GM21360 (cell line): ENCODE results near the gene HPS4.

Experiments
- ATAC-seq: cut with Tn5 transposase; IDR thresholded peaks from one replicate; pipeline ENCODE4 v1.9.1; 2021; ENCODE audit warnings: mild to moderate bottlenecking, moderate library complexity; ENCODE audit not compliant: unreplicated experiment

The HPS4 gene

GRCh38 chr22:26470807-26471206 is 12.8 kb downstream of the HPS4 start:
- ATAC-seq, result no peak

GRCh38 chr22:26466196-26466595 is 17.4 kb downstream of the HPS4 start:
- ATAC-seq, result no peak

DNA sequence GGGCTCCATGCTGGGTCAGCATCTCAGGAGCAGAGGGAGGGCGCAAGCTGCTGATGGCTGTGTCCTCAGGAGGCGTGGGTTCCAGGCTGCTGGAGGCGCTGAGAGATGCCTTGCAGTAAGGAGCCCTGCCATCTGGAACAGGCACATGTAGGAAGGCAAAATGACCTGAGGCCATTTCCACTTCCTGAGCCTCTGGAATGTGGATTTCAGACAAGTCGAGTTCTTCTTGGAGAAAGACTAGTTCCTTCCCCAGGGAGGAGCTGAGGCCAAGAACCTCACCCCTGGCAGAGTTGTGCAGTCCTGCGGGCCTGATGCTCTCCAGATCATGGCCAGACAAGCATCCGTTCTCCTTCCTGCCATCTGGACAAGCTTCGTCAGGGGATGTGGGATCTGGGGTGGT is 19.3 kb downstream of the HPS4 start:
- ATAC-seq, result no peak

DNA sequence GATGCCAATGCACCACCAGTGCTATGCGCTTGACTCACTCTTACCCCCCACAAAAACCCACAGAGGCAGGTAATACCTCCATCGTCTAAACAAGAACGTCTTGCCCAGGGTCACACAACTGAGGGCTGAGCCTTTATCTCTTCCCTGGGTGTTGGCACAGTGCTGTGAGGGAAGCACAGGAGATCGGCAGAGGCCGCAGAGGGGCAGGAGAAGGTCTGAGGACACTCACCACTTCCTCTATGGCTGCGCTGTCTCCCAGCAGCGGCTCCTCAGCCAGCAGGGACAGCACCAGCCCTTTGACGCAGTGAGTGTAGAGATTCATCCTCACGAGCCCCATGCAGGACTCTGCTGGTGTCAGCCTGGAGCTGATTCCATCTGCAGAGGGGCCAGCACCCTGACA is 19.9 kb downstream of the HPS4 start:
- ATAC-seq, result no peak

DNA sequence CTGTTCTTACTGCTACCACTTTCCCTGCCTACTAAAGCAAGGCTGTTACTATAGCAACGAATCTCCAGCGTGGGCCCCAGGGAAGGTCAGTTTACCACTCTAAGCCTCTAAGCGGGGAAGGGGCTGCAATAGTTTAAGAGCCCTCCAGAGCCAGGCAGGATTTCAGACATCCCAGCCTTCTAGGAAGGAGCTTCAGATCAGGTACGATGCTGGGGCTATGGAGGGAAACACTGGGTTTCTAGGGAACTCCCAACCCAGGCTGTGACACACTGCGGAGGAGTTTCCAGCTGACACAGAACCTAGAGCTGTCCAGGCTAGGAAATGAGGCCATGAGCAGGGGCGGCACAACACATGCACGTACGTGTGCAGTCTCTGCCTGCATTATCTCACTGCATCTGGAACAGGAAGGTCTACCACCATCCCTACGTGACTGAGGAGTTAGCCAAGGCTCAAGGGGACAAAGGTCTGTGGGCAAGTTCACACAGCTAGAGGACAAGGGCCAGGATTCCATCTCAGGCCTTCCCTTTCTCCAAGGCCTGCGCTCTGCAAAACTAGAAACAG is 20.4 kb downstream of the HPS4 start:
- ATAC-seq, result no peak

- no peak for ATAC-seq
Measured at GRCh38 chr22:26462641-26463040, 20.9 kb downstream of the HPS4 start.

GRCh38 chr22:26462051-26462450 is 21.5 kb downstream of the HPS4 start:
- ATAC-seq, result no peak

DNA sequence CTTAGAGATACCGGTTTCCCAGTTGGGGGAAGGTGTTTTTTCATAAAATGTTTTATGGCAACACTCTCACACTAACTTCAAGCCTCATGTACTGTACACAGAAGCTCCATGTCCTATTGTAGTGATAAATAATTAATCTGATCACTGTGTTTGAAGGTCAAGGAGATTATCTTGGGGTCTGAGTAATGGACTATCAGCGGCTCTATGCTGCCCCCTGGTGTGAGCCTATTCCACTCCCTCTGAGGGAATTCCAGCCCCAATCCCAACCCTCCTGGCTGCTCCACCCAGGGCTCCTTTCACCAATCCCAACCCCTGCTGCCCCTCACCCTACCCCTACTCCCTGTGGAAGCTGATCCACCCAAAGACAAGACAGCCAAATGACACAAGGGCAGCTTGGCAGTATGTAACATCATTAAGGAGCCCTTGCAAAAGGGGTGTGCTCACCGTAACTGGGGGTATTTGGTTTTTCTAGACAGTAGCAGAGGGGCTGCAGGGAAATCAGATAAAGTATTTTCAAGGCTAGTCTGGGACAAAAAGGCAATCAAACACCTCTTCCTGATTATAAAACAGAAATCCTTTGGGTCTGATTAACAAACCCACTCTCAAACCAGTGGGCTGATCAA is 22.3 kb downstream of the HPS4 start:
- ATAC-seq, result no peak

DNA sequence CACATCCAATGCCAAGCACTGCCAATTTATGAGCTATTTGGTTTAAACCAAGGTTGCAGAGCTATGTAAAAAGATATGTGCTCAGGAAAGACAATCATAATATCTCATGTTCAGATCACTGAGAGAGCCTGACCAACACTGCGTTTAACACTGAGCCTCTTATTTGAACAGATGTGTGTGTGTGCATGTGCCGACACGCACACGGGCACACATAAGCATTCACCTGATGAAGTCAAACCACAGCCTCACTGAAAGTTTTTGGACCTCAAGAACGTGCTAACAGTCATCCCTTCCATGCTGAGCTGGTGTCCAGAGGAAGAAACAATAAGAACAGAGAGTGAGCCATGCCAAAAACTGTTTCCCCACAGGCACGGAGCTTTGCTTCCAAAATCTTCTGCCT is 23.4 kb downstream of the HPS4 start:
- ATAC-seq, result no peak

DNA sequence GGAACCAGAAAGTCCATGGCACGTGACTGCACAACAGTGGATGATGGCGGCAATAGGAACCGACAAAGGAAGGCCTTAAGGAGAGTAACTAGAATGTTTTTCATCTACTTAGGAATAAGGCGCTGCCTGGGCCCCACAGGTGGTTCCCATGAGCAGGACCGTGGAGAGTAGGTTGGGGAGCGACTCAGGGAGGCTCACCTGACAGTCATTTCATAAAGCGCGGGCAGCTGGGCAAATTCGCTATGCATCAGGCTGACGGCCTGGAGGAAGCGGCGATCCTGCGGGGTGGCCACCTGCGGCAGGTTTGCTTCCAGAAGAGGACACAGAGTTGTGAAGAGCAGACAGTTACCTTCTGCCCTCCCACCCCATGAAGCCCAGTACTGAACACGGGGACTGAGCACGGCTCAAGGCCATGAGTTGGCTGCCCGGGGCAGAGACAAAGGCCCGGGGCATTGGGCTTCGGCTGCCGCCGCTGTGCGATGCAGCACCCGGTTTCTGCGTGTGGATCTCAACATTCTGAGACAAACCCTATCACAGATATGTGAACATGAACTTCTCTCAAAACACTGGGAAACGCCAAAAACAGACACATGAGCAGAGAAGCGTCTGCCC is 25.8 kb downstream of the HPS4 start:
- ATAC-seq, result no peak

GRCh38 chr22:26453812-26454500 is 29.6 kb downstream of the HPS4 start:
- ATAC-seq, result no peak

- no peak for ATAC-seq
Measured at GRCh38 chr22:26453216-26453615, 30.4 kb downstream of the HPS4 start.

- ATAC-seq, result no peak
Measured at GRCh38 chr22:26452236-26453016, 31.2 kb downstream of the HPS4 start.

- ATAC-seq, result no peak
Measured at GRCh38 chr22:26450453-26451185, 33.0 kb downstream of the HPS4 start.

DNA sequence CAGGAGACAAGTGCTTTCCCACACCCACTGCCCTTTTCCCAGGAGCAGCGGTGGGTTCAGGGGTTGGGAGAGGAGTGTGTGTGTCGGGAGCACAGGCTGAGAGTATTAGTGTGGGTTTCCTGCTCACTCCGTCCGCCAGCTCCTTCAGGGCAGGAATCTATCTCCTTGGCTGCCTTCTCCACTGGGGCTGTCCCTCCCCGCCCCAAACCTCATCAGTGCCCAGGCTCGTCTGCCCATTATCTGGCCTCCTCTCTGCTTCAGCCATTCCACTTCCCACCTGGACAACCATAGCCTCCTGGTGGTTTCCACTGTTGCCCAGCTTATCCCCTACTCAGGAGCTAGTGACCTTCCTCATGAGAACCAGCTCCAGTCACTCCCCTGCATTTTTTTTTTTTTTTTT is 34.6 kb downstream of the HPS4 start:
- no peak for ATAC-seq

DNA sequence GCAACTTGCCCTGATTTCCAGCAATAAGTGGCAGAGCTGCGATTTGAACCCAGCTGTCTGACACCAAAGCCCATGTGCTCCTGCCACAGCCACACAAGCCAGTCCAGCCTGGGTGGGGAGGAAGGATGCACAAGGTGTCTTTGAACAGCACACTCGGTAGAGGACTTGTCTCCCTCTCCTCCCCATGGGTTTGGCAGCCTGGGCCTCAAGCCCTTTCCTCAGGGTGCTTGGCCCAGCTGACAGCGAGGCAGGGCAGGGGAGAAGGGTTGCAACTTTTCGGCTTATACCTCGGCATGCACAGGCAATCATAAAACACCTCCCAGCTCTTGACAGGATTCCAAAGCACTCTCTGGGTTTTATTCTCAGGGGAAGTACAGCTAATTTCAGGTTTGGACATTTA is 35.2 kb downstream of the HPS4 start:
- no peak for ATAC-seq

DNA sequence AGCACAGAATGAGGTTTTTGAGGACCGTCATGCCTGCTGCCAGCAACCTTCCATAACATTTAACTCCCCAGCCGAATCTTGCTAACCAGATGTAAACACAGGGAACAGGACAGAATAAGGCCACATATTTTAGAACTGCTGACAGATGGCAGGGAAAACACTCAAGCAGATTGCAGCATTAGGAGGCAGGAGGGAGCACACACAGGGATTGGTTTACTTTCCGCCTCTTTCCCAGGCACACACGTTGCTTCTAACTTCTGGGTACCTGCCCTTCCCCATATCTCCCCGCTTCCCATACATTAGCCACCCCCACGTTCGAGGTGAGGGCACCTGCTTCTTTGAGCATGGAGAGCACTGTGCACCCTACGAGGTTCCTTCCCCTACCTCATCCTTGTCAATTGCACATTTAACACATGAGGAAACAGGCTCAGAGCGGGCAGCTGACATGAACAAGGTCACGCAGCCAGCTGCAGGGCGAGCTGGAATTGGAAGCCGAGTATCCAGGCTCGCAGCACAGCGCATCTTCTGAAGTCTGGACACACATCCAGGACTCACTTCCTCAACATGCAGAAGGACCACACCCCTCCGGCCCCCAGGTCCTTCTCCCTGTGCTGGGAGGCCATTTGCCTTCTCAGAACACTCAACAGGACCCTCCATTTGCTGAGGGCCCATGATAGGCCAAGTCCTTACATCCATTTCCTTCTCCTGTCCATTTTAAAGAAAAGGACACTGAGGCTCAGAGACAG is 35.8 kb downstream of the HPS4 start:
- ATAC-seq, result no peak

- no peak for ATAC-seq
Measured at GRCh38 chr22:26446808-26447515, 36.6 kb downstream of the HPS4 start.

DNA sequence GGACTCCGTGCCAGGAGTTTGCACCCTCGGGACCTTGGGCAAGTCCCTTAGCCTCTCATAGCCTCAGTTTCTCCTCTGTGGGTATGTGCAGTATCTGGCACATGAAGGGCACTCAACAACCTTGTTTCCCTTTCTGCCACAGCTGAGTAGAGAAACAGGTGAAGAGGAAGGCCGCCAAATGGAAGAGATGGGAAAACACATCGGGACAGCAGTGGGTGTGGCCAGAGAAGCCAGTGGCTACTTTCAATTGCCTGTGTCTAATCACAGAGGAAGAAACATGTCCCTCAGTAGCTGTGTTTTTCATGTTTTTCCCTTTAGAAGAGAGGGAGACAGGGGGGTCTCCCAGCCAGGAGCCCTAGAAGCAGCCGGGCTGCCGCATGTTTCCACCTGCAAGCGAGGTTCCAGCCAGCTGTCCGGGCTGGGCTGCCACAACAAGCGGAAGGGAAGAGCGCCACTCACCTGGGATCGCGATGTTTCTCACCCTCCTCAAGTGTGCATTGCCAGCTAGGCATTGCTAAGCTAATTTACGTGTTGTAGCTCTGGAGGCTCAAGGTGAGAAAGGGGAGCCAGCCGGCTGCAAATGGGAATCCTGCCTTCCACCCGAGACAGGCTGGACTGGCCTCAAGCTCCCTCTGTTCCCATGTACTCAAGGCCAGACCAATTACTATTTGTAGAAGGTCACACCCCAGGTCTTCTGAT is 37.9 kb downstream of the HPS4 start:
- no peak for ATAC-seq
